Keratinocyte (primary cell): ENCODE data around the gene LRRC41.

Experiments
- CTCF ChIP-seq, 3 experiments: IDR thresholded peaks in 1 of 3; conservative IDR thresholded peaks in 1 of 3; optimal IDR thresholded peaks in 1 of 3; 2 replicates in 2 of 3; 3 replicates in 1 of 3; pipeline versions ENCODE3 to v1.5.1; 2011; ENCODE audit warnings: low read length in 3 of 3, mild to moderate bottlenecking in 3 of 3, moderate library complexity in 2 of 3, control low read depth in 1 of 3, inconsistent platforms in 1 of 3; ENCODE audit not compliant: insufficient read depth in 2 of 3; ENCODE audit errors: extremely low read depth in 1 of 3
- EZH2 ChIP-seq: IDR thresholded peaks from one replicate; pipeline ENCODE4 v1.6.1; 2012; ENCODE audit warnings: inconsistent platforms, mild to moderate bottlenecking, low read length, moderate library complexity

DNA sequence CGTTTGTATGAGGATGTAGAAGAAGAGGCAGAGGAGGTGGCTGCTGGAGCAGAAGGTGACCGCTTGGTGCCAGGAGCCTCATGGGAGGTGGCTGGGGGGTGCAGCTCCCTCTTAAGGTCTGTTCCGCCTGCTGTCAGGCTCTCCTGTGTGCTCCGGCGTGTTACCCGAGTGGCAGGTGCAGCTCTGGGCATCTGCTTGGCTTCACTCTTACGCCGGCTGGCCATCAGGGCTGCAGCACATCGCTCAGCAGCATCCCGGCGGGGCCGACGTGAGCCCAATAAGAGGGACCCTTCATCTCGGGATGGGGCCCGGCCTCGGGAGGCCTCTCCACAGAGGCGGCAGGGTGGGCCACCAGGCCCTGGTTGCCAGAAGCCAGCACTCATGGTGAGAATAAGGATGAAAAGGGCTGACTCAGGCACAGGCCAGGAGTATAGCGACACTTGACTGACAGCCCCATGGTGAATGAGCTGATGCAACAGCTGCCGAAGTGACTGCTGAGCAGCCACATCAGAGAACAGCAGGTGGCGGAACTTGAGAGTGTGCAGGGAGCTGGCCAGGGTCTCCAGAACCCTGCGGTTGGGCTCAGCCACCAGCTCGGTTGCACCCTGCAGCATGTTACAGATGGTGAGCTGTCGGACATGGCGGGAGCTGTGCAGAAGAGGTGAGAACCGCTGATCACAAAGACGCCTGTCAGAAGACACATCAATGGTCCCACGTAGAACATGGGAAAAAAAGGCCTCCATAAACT is 17.5 kb downstream of the LRRC41 start:
- TF ChIP-seq CTCF (optimal IDR thresholded peaks at IDR 0.05 in 1 of 3, IDR thresholded peaks at IDR 0.05 in 1 of 3, conservative IDR thresholded peaks at IDR 0.05 in 1 of 3; ENCODE audit: extremely low read depth in 1 of 3, insufficient read depth in 2 of 3, low read length in 3 of 3): no peak
- TF ChIP-seq EZH2: no peak
